NCI-H1092 treated with DMSO at 0.1 percent for 48 hours (cell line): ENCODE data around the gene PAQR5.
"Not testable (repeated sequence)": the region's sequence is repeated elsewhere in the genome, so short reads cannot be mapped to it uniquely, and the experiment has no call there.

ENCODE experiments used
- DNase-seq: peaks from one replicate; lab custom pipeline; 2025; lab: John Stamatoyannopoulos, UW

The PAQR5 gene, protein sequence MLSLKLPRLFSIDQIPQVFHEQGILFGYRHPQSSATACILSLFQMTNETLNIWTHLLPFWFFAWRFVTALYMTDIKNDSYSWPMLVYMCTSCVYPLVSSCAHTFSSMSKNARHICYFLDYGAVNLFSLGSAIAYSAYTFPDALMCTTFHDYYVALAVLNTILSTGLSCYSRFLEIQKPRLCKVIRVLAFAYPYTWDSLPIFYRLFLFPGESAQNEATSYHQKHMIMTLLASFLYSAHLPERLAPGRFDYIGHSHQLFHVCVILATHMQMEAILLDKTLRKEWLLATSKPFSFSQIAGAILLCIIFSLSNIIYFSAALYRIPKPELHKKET

DNA sequence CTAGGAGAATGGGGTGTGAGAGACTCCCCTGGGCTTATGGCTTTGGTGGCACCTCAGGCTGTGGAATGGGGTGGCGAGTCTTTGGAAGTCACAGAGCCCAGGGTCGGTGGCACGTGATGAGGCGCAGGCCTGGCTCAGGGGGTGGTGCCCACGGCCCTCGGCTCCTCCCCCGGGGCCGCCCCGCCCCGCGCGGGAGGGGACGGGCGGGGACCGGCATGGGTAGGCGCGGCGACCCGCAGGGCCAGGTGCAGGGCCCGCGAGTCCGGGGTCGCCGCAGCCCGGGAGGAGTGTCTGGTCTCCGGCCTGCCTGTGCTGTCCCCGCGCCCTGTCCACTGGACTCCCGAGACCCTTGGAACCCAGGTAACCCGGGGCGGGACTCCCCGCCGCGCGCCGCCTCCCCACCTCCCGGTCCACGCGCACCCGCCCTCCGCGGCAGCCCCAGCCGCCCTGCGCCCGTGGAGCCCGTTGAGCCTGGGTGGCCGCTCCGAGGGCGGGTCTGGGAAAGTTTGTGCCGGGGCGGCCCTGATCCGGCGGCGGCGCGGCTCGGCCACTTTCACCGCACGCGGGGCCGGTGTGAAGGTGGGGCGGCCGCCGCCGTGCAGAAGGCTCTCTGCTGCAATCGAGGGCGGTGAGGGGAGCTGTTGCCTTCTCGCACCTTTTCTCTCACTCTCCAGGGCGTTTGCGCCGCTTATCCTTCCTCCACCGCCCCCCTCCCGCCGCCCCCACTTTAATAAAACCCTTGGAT is at the start of gene PAQR5:
TSS of gene PAQR5 (plus strand) at position 216 of the 745 bp plus-strand sequence. CDS start 61,169 bp downstream, outside the sequence.
- no peak for DNase-seq

DNA sequence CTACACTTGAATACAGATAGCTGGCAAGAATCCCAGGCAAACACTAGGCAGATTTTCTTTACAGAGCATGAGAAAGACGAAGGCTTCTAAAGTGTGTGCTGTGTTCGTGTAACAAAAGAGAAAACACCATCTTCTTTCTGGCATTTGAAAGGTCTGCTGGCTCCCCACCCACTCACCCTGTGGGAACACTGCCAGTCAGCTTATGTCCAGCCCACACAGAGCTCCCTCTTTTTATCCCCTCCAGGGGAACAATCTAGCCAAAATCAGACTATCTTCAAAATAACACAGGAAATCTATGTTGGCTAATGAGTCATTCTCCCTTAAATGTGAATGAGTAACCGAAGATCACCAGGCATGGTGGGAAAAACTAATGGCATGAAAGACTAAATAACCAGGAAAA is 45.6 kb upstream of the PAQR5 start:
- DNase-seq: peak; percentile 67

DNA sequence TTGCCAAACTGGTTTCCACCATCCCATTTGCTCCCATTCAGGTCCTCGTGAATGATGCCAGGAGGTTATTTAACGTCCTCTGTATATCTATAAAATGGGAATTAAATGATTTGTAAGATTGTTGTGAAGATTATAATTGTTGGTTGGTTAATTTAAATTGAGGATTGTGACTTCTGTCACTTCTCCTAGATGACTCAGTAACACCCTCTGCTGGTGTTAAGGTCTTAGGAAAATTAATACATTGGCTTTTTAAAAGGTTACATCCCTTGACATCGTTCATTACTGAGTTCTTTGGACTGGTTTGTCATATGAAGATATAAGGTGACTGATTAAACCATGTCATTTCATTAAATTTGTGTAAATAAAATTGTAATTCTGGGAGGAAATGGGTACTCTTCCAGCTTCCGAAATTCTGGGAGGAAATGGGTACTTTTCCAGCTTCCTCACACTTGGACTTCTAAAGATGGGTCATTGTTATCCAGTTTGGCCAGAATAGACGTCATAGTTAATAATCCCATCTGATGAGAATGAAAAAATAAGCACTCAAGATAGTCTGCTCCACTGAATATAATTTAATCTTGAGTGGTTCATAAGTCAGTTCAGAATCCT is 33.3 kb upstream of the PAQR5 start:
- DNase-seq: peak; percentile 2

DNA sequence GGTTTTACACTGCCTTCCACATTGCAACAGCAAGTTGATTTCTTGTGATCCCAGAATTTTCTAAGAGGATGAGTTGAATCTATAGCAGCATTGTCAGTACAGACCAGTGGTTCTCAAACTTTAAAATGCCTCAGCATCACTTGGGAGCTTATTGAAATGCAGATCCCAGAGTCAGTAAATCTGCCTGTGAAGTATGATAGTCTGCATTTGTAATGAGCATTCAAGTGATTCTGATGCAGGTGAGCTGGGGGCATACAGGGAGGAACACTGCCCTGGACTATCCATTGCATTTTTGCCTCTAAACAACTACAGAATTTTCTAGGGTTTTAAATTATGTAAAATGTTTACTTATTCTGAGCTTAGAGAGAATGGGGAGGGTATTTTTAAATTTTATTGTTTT is 27.5 kb upstream of the PAQR5 start:
- DNase-seq: no peak

DNA sequence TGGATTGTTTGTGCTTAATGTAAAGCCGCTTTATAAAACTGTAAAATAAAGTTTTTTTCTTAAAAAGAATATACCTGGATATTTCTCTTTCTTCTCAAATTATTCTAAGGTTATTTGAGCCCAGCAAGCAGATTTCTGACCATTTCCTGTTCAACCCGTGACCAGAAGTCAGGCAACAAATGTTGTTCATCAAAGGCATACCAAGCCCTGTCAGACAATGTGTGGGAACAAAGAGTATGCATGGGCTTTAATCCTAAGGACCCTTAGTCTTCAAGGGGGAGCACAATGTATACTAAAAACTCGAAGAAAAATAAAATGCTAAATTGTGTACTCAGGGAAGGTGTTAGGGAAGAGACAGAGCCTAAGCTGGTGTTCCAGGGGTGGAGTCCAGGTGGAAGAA is 26.6 kb upstream of the PAQR5 start:
- no peak for DNase-seq

DNA sequence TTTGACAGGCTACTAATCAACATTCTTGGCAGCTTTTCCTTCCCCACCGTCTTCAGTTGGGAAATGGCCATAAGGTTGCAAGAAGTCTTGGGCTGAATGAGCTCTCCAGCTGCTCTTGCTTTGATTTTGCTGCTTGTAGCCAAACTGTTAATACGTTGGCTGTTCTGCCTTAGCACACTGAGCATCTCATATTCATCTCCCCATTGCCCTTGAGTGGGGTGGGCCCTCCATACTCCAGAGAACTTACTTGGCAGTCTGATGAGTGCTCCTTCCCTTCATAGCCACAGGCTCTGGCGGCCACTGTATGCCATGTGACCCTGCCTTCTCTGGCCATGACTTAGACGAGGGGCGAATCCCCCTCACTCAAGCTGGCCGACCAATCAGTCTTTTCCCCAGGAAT is 25.8 kb upstream of the PAQR5 start:
- DNase-seq: no peak

DNA sequence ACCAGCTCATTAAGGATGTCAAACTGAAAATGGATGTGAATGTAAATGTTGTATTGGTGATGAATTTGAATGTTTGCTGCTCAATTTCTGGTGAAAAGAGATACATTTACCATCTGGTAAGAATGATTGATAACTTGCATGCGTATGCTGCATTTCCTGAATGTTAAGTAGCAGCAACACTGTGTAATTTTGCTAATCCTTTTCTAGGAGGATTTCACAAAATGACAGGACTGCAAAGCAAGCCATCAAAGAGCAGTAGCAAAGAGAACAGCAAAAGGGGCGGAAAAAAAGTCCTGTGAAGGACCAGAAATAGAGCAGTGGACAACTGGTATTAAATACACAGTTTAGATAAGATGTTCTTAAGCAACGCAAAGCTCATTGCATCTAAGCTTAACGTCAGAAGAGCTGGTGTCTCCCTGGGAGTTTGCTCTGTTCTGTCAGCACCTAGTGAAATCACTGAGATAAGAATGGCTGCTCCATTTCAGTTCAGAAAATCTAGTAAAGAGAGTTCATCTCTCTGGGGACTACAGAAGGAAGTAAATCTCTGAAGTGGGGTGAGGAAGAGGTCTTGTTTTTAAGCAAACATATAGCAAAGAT is 23.5 kb upstream of the PAQR5 start:
- DNase-seq: no peak

DNA sequence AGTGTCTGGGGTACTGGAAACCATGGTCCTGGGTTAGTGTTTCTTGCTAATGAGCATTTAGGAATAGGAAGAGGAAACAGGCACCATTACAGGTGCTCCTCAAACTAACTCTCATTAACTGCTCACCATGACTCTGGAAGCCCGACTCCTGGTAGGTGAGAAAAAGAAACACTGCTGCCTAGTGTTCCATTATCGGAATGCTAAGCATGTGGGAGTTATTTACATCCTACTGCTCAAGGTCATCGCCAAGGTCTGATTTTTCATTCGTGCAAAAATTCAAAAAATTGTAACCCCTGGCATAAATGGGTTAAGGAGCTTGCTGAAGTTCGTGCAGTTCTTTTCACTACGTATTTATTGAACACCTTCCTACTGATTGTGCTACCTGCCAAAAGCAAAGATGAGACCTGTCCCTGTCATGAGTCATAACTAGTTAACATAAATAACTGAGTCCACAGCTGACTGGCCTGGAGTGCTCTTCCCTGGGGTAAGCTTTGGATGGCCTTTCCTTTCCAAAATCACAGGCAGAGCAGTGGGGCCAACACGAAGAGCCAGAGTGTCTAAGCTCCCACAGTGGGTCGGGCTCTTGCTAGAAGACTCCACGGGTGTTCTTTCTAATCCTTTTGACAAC is 22.7 kb upstream of the PAQR5 start:
- no peak for DNase-seq

DNA sequence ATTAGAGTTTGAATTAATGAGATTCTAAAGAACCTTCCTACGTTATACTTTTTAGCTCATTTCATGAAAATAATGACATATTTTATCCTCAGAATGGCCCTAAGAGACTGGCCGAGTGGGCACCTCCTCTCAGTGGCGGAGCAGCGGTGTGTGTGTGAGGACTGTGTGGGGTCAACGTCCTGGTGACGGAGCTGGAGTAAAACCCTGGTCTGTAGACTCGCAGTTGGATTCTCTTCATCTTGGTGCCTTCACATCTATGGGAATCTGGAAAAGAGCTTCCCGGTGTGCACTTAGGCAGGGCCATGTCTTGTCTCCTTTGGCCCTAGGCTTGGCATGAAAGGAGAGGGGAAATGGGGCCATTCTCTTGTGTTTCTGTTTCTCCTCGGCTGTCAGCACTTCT is 21.4 kb upstream of the PAQR5 start:
- no peak for DNase-seq

DNA sequence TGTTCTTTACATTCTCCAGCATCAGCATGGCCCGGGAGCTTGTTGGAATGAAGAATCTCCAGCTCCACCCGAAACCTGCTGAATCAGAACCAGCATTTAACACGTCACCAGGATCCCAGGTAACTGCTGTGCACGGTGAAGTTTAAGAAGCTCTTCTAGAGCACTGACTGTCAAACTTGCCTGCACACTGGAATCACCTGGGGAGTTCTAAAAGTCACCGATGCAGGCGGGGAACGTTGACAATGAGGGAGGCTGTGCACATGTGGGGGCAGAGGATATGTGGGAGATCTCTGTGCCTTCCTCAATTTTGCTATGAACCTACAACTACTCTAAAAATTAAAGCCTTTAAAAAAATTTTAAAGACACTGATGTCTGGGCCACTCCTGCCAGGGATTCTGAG is 19.1 kb upstream of the PAQR5 start:
- DNase-seq: no peak

DNA sequence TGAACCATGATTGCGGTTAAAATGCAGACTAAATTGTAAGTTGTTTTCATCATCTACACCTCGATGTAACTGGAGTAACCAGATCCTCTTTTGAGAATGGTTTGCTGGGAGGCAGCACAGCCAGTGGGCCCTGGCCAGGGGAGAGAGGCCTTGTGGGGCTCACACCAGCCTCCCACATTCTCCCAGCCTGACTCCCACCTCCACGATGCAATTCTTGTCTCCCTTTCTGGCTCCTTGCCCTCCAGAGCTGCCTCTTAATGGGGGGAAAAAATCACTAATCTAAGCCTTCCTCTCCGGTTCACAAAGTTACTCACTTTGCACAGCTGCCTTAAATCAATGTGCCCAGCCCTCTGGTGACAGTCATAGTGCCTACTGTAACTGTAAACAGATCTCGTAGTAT is 17.9 kb upstream of the PAQR5 start:
- no peak for DNase-seq

DNA sequence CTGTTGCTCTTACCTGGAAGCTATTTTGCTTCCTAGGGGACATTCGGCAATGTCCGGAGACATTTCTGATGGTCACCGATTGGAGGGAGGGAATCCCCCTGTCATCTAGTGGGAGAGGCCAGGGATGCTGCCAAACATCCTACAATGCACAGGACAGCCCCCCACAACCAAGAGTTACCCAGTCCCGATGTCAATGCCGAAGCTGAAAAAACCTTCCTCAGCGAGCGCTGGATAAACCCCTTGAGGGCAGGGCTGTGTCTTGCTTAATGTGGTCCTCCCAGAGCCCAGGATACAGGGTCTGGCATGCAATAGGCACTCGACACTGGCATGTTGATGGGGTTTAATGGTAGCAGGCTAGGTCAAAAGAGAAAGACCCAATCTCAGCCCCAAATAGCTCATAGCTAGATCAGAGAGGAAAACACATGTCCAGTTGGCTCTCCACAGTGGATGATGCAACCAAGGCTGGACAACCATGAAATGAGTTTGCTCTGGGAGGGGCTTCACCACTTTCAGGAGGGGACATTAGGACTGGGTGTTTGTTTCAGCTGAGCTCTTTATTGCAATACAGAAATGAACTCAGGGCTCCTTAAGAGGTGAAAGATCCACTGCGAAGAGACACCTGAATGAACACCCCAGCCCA is 16.5 kb upstream of the PAQR5 start:
- DNase-seq: no peak

DNA sequence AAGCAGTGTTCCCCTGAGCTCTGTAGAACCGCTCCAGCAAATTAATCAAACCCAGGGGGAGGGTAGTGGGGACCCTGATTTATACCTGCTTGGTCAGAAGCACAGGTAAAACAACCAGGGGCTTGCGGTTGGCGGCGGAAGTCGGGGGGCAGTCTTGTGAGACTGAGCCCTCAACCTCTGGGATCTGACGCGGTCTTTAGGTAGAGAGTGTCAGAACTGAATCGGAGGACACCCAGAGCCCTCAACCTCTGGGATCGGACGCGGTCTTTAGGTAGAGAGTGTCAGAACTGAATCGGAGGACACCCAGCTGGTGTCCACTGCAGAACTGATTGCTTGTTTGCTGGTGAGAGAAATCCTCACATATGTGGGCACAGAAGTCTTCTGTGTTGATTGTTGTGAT is 12.9 kb upstream of the PAQR5 start:
- DNase-seq: no peak

DNA sequence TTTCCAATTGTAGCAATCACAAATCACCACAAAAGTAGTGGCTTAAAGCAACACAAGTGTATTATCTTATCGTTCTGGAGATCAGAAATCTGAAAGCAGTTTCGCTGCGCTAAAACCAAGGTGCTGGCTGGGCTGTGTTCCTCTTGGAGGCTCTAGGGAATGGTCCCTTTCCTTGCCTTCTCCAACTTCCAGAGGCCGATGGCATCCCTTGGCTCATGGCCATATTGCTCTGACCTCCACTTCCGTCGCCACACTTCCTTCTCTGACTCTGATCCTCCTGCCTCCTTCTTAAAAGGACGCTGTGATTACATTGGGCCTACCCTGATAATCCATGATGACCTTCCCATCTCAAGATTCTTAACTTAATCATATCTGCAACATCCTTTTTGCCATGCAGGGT is 10.7 kb upstream of the PAQR5 start:
- DNase-seq: no peak

DNA sequence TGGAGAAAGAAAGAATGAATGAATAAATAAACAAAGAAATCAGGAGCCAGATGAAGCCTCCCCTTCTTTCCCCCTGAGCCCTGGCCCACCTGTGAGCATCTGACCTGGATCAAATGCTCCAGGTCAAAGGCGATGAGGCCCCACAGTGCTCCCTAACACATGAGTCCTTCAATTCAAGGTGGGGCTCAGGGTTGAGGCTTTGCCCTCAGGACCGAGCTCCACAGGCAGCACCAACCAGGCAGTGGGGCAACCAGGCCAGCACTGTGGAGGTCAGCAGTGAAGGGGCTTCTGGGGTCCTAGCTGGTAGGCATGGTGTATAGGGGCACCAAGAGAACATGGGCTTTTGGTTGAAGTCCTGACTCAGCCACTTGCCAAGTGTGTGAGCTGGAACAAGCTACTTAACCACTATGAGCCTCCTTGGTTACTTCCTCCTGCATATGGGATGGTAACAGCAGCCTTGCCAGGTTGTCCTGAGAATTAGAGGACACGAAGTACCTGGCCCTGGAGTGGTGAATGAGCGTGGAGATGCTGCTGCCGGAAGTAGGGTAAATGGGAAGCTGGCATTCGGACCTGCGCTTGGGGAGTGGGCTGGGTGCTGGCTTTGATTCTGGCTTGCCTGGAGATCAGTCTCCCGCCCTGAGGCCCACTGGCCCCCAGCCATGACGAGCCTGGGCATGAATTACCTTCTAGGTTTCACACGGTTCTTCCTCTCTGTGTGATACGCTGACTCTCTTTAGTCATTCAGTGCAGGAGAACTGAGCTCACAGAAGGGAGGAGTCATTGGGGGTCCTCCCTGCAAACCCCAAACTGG is 10.0 kb upstream of the PAQR5 start:
- no peak for DNase-seq

DNA sequence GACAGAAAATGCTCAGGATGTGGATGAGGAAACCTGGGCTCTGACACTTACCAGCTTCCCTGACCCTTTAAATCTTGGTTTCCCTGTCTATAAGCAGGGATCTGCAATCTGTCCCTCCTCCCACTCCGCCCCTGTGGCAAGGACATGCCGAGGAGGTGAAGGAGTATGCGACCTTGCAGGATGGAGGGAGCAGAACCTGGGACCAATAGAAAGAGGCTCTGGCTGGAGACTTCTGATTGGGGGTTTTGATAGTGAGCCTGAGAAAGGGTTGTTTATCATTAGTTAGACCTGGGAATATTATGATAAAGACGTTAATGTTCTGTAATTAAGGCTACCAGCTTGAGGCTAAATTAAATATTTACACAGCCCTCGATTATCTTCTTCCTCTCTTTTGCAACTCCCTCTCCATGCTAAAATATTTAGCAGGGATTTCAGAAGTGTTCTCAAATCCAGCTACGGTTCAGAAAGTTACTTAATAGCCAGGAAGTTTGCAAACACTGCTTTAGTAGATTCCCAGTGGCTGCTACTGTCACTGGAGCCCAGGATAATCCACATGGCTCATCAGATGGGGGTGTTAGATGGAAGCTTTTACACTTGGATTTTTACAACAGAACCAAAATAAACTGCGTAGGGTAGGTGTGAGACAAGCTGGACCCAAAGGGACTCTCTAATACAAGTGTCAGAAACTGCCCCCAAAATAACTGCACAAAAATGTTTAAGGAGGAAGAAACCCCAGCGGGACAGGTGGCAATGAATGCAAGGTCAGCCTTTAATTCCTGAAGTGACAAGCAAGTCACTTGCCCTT is 9.2 kb upstream of the PAQR5 start:
- no peak for DNase-seq

DNA sequence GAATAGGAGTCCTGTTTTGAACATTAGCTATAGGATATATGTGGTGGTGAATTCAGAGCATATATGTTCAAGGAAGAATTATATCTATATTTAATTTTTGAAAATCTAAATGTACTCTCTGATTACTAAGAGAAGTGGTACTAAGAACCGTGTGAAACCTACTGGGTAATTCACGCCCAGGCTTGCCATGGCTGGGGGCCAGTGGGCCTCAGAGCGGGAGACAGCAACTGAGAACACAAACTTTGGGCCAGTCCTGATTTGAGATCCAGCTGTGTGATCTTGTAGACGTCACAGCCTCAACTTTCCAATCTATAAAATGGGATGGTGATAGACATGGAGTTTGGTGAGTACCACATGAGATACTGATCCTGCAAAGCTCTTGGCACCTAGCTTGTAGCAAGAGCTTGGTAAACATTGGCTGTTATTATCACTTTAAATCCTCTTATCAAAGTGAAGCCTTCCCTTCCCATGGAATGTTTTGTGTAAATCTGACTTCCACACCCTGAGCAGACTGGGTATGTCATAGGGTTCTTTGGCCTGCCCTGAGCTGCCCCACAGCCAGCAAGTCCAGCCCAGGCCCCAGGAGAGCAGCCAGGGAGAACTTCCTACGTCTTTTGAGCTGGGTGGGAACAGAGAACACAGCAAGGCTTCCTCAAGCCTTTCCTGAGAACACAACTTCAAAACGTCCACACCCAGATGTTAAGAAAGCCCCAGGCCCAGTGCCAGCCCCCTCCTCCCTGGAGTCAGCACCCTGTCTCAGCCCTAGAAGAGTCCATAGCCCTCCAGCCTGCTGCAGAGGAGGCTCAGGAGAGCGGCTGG is 8.2 kb upstream of the PAQR5 start:
- DNase-seq: no peak

DNA sequence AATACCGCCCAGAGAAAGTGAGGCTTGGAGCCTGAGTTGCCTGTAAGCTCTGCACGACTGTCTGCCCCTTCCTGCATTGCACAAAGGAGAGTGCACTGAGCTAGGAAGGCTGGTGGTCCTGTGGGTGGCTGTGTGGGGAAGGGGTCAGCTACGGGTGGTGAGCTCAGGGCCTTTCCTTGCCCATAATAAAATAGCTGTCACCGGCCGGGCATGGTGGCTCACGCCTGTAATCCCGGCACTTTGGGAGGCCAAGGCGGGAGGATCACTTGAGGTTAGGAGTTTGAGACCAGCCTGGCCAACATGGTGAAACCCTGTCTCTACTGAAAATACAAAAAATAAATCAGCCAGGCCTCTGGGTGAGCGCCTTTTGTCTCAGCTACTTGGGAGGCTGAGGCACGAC is 7.1 kb upstream of the PAQR5 start:
- not testable (repeated sequence) for DNase-seq

DNA sequence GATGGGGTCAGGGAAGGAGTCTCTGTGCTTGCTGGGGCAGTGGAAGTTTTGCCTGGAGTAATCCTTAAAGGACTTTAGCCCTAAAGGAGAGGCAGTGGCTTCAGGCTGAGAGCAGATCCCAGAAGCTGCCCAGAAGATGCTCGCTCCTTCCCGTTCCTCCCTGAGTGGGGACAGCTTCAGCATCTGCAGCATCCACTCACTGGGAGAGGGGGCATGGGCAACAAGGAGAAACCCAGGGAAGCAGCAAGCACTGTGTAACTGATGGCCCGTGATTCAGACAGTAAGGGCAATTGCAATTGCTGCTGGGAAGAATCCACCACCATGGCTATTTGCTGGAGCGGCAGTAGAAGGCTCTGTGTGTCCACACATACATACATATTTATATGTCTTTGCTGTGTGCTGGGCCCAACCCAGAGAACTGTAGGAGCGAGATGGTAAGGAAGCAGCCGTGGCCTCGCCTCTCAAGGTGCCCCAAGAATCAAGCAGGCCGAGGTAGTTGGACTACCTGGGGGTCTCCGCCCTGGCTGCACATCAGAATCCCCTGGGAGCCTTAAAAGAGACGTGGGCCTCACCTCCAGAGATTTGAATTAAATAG is 5.8 kb upstream of the PAQR5 start:
- DNase-seq: no peak
